GM12878 (cell line): Measurements from ENCODE around the gene GRIK3. TPM values are rescaled to one million over a fixed set of nuclear protein-coding genes. Genes with fewer than 3 reads are reported as not detected.

Experiments
- ATAC-seq: fragments of 200-7000 bp; cut with Tn5 transposase; 3 replicates; pipeline ENCODE4 v1.9.1; 2020; ENCODE audit warnings: mild to moderate bottlenecking, moderate library complexity
- BruUV-seq: library from RNA; stranded (reverse); fragments of 400-500 nt; replicated peaks from 2 replicates; lab custom pipeline; 2021; lab: Mats Ljungman, UMichigan
- CTCF ChIA-PET: fragments of 300-600 bp; sonication (Branson Sonifier 250); formaldehyde crosslinking; extraction: SDS; loops from one replicate; lab custom pipeline; 2021; ENCODE audit warnings: inconsistent platforms; lab: Yijun Ruan, JAX
- POLR2A ChIA-PET: fragments of 350-600 bp; formaldehyde crosslinking; extraction: SDS; loops from one replicate; lab custom pipeline; 2021; ENCODE audit warnings: inconsistent platforms; lab: Charles Lee
- RAD21 ChIA-PET: fragments of 300-600 bp; sonication (Branson Sonifier 250); formaldehyde crosslinking; loops from one replicate; lab custom pipeline; 2023; ENCODE audit warnings: antibody characterized with exemption; ENCODE audit not compliant: unreplicated experiment; lab: Charles Lee
- SMC1A ChIA-PET: fragments of 300-600 bp; sonication (Branson Sonifier 250); formaldehyde crosslinking; loops from one replicate; lab custom pipeline; 2023; ENCODE audit not compliant: unreplicated experiment, uncharacterized antibody; lab: Charles Lee
- DNase-seq: peaks from one replicate; pipeline ENCODE4 v3.0.0-alpha.2; 2011; ENCODE audit warnings: low read depth, low spot score
- FAIRE-seq: peaks from 3 replicates; lab custom pipeline; 2011; peaks lifted over from hg19 to GRCh38; lab: Jason Lieb, UNC
- H2AFZ ChIP-seq: 2 replicates; pipeline ENCODE4 v1.6.0; 2011; ENCODE audit warnings: low read depth, low read length, control low read depth; ENCODE audit not compliant: control insufficient read depth
- H3K27ac ChIP-seq: 2 replicates; pipeline ENCODE4 v1.5.1; 2011; ENCODE audit warnings: control low read depth; ENCODE audit not compliant: control insufficient read depth, insufficient read depth
- H3K27me3 ChIP-seq, 2 experiments: replicated peaks in 1 of 2; 2 replicates each; pipeline versions ENCODE4 v1.6.0 to v1.6.1; 2011; ENCODE audit warnings: low read length in 1 of 2; ENCODE audit not compliant: control insufficient read depth in 2 of 2, insufficient read depth in 2 of 2
- H3K36me3 ChIP-seq, 2 experiments: 2 replicates each; pipeline ENCODE4 v1.5.1; 2011; ENCODE audit warnings: low read length in 1 of 2; ENCODE audit not compliant: control insufficient read depth in 2 of 2, insufficient read depth in 2 of 2
- H3K4me1 ChIP-seq: 2 replicates; pipeline ENCODE4 v1.6.1; 2011; ENCODE audit warnings: mild to moderate bottlenecking, low read length, moderate library complexity, mixed read lengths; ENCODE audit not compliant: control insufficient read depth, insufficient read depth
- H3K4me2 ChIP-seq: 2 replicates; pipeline ENCODE4 v1.6.0; 2011; ENCODE audit warnings: control low read depth; ENCODE audit not compliant: control insufficient read depth, insufficient read depth
- H3K4me3 ChIP-seq: fragments of 200-600 bp; sonication (generic); 2 replicates; pipeline ENCODE4 v1.5.1; 2016
- H3K79me2 ChIP-seq: 2 replicates; pipeline ENCODE4 v1.6.0; 2011; ENCODE audit warnings: low read length; ENCODE audit not compliant: control insufficient read depth, insufficient read depth
- H3K9ac ChIP-seq: 2 replicates; pipeline ENCODE4 v1.8.0; 2011; ENCODE audit warnings: low read length, control low read depth, mixed read lengths; ENCODE audit not compliant: control insufficient read depth, insufficient read depth
- H3K9me3 ChIP-seq: replicated peaks from 3 replicates; pipeline ENCODE4 v1.5.1; 2011; ENCODE audit warnings: mild to moderate bottlenecking, low read length; ENCODE audit not compliant: control insufficient read depth, insufficient read depth
- H4K20me1 ChIP-seq: 2 replicates; pipeline ENCODE4 v1.6.0; 2011; ENCODE audit not compliant: control insufficient read depth, insufficient read depth
- CBFB ChIP-seq: IDR thresholded peaks from 2 replicates; pipeline ENCODE4 v1.6.1; 2016; ENCODE audit warnings: antibody characterized with exemption, low read depth
- CBX3 ChIP-seq: fragments of 200-600 bp; sonication (generic); IDR thresholded peaks from 2 replicates; pipeline ENCODE4 v1.6.1; 2016; ENCODE audit warnings: low read depth, borderline replicate concordance
- IRF4 ChIP-seq: IDR thresholded peaks from 2 replicates; pipeline ENCODE4 v1.6.1; 2011; ENCODE audit warnings: low read depth, low read length
- MTA3 ChIP-seq: IDR thresholded peaks from 2 replicates; pipeline ENCODE4 v1.6.1; 2012; ENCODE audit warnings: low read length, inconsistent platforms, borderline replicate concordance
- SMAD1 ChIP-seq: fragments of 450-650 bp; IDR thresholded peaks from 2 replicates; pipeline ENCODE4 v1.6.1; 2018; ENCODE audit warnings: mild to moderate bottlenecking, low read depth; ENCODE audit not compliant: partially characterized antibody
- SPI1 ChIP-seq: IDR thresholded peaks from 2 replicates; pipeline ENCODE4 v1.6.1; 2011; ENCODE audit warnings: low read depth, mild to moderate bottlenecking, low read length, moderate library complexity, borderline replicate concordance; ENCODE audit not compliant: insufficient read depth
- WGBS: methylation state at CpG from one replicate; pipeline ENCODE4 v1.1.6; 2016; ENCODE audit warnings: low lambda C conversion rate; ENCODE audit not compliant: insufficient replicate concordance, insufficient coverage; ENCODE audit errors: missing lambda C conversion rate; 5-methylcytosine and 5-hydroxymethylcytosine counted together
- in situ Hi-C: fragments of 300-500 bp; cut with MboI; formaldehyde crosslinking; loops from 9 replicates; pipeline ENCODE4 v1.14.3; 2018; ENCODE audit warnings: mixed read lengths
- intact Hi-C: fragments of 100-400 bp; cut with micrococcal nuclease; formaldehyde crosslinking; loops from one replicate; pipeline ENCODE4 v1.14.2; 2022; ENCODE audit not compliant: unreplicated experiment
- polyA plus RNA-seq, 11 experiments: library from polyadenylated mRNA; depleted of rRNA in 4 of 11; unstranded in 6 of 11; stranded (reverse) in 5 of 11; fragments of >200 nt; fragmentation: Nextera tagmentation in 4 of 11; fragmentation: Illumina TruSeq in 1 of 11; extraction: Ambion mirVana in 4 of 11; extraction: Trizol in 1 of 11; gene quantifications; 1 replicate in 1 of 11; 2 replicates in 10 of 11; pipeline versions ENCODE4 v1.2.1 to v1.2.3, GENCODE V29; 2011 to 2016; ENCODE audit warnings: inconsistent platforms in 2 of 11, missing spikeins in 2 of 11, low read depth in 1 of 11
- total RNA-seq, 4 experiments: library from RNA; depleted of rRNA in 3 of 4; stranded (reverse); fragments of >200 nt in 3 of 4; fragmentation: Illumina TruSeq in 1 of 4; extraction: Trizol in 1 of 4; gene quantifications; 2 replicates each; pipeline versions ENCODE4 v1.2.1 to v1.2.3, GENCODE V29; 2013 to 2021
- TF ChIP-seq, protein P1 (sequence below): fragments of 450-650 bp; IDR thresholded peaks from 2 replicates; pipeline ENCODE4 v1.6.1; 2016; ENCODE audit warnings: mild to moderate bottlenecking
- TF ChIP-seq, protein P2 (sequence below): fragments of 450-650 bp; IDR thresholded peaks from 2 replicates; pipeline ENCODE4 v1.6.1; 2018; ENCODE audit warnings: mild to moderate bottlenecking, low read depth, moderate library complexity; ENCODE audit not compliant: partially characterized antibody
- TF ChIP-seq, protein P3 (sequence below): fragments of 450-650 bp; IDR thresholded peaks from 2 replicates; pipeline ENCODE4 v1.6.1; 2017; ENCODE audit warnings: mild to moderate bottlenecking, moderate library complexity
- TF ChIP-seq, protein P4 (sequence below): IDR thresholded peaks from 2 replicates; pipeline ENCODE4 v1.6.1; 2012; ENCODE audit warnings: improper control_type of control experiment, low read depth, low read length; ENCODE audit not compliant: insufficient replicate concordance

Gene GRIK3
- total and polyA plus RNA-seq, 10 of the 15 experiments (the other 5 are each of a cell fraction or from before 2014, with no cell fraction given) = not detected

DNA sequence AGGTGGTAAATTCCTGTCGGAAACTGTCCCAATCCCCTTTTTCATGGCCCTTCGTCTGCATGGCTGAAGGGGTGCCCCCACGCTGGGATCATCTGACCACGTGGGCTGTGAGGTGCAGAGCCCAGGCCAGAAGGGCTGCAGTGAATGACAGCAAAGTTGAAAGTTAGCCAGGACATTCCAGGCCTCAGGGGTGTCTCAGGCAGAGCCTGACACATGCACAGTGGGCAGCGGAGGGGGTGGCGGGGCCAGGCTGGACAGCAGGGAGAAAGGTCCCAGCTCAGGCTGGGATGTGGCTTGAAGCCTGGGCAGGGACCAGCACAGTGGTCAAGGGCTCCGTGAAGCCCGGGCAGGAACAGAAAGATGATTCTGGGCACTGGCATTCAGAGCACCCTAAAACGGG, 49.6 kb downstream of the GRIK3 start:
- in situ Hi-C loops = no loop called here
- CTCF ChIA-PET = no interaction called here
- no peak overlapping the region for H3K27ac ChIP-seq
- TF ChIP-seq SMAD1 = no peak
- no peak for TF ChIP-seq CBX3
- TF ChIP-seq, protein P1, sequence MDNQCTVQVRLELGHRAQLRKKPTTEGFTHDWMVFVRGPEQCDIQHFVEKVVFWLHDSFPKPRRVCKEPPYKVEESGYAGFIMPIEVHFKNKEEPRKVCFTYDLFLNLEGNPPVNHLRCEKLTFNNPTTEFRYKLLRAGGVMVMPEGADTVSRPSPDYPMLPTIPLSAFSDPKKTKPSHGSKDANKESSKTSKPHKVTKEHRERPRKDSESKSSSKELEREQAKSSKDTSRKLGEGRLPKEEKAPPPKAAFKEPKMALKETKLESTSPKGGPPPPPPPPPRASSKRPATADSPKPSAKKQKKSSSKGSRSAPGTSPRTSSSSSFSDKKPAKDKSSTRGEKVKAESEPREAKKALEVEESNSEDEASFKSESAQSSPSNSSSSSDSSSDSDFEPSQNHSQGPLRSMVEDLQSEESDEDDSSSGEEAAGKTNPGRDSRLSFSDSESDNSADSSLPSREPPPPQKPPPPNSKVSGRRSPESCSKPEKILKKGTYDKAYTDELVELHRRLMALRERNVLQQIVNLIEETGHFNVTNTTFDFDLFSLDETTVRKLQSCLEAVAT = no peak
- TF ChIP-seq, protein P2, sequence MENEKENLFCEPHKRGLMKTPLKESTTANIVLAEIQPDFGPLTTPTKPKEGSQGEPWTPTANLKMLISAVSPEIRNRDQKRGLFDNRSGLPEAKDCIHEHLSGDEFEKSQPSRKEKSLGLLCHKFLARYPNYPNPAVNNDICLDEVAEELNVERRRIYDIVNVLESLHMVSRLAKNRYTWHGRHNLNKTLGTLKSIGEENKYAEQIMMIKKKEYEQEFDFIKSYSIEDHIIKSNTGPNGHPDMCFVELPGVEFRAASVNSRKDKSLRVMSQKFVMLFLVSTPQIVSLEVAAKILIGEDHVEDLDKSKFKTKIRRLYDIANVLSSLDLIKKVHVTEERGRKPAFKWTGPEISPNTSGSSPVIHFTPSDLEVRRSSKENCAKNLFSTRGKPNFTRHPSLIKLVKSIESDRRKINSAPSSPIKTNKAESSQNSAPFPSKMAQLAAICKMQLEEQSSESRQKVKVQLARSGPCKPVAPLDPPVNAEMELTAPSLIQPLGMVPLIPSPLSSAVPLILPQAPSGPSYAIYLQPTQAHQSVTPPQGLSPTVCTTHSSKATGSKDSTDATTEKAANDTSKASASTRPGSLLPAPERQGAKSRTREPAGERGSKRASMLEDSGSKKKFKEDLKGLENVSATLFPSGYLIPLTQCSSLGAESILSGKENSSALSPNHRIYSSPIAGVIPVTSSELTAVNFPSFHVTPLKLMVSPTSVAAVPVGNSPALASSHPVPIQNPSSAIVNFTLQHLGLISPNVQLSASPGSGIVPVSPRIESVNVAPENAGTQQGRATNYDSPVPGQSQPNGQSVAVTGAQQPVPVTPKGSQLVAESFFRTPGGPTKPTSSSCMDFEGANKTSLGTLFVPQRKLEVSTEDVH = no peak
- no peak for TF ChIP-seq CBFB
- TF ChIP-seq, protein P3, sequence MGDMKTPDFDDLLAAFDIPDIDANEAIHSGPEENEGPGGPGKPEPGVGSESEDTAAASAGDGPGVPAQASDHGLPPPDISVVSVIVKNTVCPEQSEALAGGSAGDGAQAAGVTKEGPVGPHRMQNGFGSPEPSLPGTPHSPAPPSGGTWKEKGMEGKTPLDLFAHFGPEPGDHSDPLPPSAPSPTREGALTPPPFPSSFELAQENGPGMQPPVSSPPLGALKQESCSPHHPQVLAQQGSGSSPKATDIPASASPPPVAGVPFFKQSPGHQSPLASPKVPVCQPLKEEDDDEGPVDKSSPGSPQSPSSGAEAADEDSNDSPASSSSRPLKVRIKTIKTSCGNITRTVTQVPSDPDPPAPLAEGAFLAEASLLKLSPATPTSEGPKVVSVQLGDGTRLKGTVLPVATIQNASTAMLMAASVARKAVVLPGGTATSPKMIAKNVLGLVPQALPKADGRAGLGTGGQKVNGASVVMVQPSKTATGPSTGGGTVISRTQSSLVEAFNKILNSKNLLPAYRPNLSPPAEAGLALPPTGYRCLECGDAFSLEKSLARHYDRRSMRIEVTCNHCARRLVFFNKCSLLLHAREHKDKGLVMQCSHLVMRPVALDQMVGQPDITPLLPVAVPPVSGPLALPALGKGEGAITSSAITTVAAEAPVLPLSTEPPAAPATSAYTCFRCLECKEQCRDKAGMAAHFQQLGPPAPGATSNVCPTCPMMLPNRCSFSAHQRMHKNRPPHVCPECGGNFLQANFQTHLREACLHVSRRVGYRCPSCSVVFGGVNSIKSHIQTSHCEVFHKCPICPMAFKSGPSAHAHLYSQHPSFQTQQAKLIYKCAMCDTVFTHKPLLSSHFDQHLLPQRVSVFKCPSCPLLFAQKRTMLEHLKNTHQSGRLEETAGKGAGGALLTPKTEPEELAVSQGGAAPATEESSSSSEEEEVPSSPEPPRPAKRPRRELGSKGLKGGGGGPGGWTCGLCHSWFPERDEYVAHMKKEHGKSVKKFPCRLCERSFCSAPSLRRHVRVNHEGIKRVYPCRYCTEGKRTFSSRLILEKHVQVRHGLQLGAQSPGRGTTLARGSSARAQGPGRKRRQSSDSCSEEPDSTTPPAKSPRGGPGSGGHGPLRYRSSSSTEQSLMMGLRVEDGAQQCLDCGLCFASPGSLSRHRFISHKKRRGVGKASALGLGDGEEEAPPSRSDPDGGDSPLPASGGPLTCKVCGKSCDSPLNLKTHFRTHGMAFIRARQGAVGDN = no peak
- TF ChIP-seq IRF4 = no peak
- TF ChIP-seq, protein P4, sequence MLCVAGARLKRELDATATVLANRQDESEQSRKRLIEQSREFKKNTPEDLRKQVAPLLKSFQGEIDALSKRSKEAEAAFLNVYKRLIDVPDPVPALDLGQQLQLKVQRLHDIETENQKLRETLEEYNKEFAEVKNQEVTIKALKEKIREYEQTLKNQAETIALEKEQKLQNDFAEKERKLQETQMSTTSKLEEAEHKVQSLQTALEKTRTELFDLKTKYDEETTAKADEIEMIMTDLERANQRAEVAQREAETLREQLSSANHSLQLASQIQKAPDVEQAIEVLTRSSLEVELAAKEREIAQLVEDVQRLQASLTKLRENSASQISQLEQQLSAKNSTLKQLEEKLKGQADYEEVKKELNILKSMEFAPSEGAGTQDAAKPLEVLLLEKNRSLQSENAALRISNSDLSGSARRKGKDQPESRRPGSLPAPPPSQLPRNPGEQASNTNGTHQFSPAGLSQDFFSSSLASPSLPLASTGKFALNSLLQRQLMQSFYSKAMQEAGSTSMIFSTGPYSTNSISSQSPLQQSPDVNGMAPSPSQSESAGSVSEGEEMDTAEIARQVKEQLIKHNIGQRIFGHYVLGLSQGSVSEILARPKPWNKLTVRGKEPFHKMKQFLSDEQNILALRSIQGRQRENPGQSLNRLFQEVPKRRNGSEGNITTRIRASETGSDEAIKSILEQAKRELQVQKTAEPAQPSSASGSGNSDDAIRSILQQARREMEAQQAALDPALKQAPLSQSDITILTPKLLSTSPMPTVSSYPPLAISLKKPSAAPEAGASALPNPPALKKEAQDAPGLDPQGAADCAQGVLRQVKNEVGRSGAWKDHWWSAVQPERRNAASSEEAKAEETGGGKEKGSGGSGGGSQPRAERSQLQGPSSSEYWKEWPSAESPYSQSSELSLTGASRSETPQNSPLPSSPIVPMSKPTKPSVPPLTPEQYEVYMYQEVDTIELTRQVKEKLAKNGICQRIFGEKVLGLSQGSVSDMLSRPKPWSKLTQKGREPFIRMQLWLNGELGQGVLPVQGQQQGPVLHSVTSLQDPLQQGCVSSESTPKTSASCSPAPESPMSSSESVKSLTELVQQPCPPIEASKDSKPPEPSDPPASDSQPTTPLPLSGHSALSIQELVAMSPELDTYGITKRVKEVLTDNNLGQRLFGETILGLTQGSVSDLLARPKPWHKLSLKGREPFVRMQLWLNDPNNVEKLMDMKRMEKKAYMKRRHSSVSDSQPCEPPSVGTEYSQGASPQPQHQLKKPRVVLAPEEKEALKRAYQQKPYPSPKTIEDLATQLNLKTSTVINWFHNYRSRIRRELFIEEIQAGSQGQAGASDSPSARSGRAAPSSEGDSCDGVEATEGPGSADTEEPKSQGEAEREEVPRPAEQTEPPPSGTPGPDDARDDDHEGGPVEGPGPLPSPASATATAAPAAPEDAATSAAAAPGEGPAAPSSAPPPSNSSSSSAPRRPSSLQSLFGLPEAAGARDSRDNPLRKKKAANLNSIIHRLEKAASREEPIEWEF = no peak
- no peak for TF ChIP-seq SPI1
- TF ChIP-seq MTA3 = no peak

More for the DNA sequence above, 49.6 kb downstream of the GRIK3 start:
- Histone ChIP-seq H4K20me1 (no peaks in the 10 kb centered on the region), H3K4me2 (no peak overlapping the region), H3K4me3 (no peak overlapping the region), H3K9ac (no peak overlapping the region), H3K27me3 (peaks cover 0 to 3% of the 10 kb centered on the region in 2 experiments; a peak in 2 of 4 replicates), H3K36me3 (no peaks in the 10 kb centered on the region), H3K79me2 (no peaks in the 10 kb centered on the region), H2AFZ (no peak overlapping the region), H3K9me3 (no peaks in the 10 kb centered on the region), H3K4me1 (no peaks in the 10 kb centered on the region)
- ChIA-PET RAD21 (no interaction called here), POLR2A (no interaction called here), SMC1A (no interaction called here)
- intact Hi-C loops = no loop called here
- ATAC-seq = no peak
- DNase-seq = no peak
- no peak for FAIRE-seq
- no TSS peak for BruUV-seq
- WGBS = 6% methylated on average over 9 of the region's 9 CpGs
